Measurements from ENCODE around the gene FBXO33. TPM values are rescaled to one million over a fixed set of nuclear protein-coding genes. Genes with fewer than 3 reads are reported as not detected.

FBXO33 gene
- total RNA-seq, 4 donors from 2014 or later: 11.5 to 16.5 (median 12.1) TPM

DNA sequence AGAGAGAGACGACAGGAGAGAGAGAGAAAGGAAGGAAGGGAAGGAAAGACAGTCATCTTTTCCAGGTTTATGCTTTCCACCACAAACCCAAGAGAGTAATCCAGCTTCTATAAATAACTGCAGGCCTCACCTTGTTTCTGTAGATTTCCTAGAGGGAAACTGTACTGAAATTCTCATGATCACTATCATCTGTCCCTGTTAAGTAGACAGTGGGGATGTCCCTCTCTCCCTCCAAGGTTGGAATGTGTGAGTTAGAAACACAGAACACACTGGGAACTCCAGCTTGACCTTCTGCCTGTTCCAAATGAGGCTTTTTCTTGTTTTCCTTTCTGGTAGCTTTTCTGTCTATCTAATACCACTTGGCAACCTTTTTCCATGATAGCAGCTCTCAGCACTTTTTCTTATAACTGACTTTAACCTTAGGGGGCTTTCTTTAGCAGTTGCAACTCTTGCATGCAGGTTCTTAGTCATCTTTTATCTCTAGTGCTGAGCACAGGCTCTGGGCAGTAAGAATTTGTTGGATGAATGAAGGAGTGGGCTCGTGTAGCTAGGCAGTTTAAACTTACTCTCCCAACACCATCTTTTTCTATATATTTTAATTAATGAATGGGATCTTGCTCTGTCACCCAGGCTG is 22.8 kb upstream of the FBXO33 start:
- TF ChIP-seq, protein P1, sequence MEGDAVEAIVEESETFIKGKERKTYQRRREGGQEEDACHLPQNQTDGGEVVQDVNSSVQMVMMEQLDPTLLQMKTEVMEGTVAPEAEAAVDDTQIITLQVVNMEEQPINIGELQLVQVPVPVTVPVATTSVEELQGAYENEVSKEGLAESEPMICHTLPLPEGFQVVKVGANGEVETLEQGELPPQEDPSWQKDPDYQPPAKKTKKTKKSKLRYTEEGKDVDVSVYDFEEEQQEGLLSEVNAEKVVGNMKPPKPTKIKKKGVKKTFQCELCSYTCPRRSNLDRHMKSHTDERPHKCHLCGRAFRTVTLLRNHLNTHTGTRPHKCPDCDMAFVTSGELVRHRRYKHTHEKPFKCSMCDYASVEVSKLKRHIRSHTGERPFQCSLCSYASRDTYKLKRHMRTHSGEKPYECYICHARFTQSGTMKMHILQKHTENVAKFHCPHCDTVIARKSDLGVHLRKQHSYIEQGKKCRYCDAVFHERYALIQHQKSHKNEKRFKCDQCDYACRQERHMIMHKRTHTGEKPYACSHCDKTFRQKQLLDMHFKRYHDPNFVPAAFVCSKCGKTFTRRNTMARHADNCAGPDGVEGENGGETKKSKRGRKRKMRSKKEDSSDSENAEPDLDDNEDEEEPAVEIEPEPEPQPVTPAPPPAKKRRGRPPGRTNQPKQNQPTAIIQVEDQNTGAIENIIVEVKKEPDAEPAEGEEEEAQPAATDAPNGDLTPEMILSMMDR (IDR thresholded peaks at IDR 0.05; ENCODE audit: low read depth): no peak

DNA sequence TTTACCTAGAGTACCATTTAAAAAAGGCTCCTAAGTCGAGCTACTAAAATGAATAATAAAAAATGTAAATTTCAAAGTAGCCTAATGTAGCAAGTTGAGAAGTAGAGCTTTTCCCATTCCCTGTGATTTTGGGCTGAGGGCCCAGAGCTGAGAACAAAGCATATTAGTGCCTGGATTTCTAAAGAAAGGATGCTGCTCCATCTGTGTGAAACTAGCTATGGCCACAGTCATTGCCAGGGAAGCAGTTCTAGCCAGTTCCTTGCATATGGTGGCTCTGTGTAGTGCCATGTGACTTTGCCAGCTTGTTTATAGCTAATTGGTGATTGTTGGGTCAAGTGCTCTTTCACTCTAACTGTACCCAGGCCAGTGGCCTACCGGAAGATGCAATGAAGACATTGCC is 20.4 kb upstream of the FBXO33 start:
- TF ChIP-seq, protein P1 (IDR thresholded peaks at IDR 0.05; ENCODE audit: low read depth): no peak

DNA sequence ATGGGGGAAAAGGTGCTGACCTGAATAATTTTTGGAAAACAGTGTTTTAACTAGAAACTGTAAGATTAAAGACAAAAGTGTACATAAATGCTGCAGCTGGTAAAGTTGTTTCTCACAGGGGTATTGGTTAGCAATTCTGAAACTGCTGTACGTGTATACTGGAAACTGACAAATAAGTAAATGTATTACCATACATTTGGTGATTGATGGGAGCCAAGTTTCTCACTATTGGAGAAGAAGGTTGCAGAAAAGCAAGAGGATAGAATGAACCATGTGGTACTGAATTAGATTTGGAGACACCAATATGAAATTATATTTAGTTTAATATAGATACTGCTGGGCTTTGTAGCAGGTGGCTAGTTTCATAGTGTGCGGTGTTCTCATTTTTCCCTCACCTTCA is 19.6 kb upstream of the FBXO33 start:
- TF ChIP-seq, protein P1 (IDR thresholded peaks at IDR 0.05; ENCODE audit: low read depth): no peak

DNA sequence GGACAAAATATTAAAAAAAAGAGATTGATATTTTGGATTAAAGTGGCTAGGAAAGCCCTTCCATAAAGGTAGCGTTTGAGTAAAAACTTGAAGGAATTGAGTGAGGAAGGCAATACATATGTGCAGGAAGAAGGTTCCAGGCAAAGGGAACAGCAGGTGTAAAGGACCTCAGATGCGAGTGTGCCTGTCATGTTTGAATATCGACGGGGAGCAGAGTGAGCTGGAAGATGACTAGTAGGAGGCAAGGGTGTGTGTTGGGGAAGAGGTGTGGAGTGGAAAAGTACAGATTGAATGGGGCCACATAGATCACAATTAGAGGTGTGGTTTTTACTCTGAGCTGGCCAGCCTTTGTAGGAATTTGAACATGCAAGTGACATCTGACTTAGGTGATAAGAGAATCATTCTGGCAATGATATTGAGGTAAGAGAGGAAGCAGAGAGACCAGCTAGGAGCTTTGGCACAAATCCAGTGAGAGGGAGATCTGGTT is 15.0 kb upstream of the FBXO33 start:
- TF ChIP-seq, protein P1 (IDR thresholded peaks at IDR 0.05; ENCODE audit: low read depth): no peak

DNA sequence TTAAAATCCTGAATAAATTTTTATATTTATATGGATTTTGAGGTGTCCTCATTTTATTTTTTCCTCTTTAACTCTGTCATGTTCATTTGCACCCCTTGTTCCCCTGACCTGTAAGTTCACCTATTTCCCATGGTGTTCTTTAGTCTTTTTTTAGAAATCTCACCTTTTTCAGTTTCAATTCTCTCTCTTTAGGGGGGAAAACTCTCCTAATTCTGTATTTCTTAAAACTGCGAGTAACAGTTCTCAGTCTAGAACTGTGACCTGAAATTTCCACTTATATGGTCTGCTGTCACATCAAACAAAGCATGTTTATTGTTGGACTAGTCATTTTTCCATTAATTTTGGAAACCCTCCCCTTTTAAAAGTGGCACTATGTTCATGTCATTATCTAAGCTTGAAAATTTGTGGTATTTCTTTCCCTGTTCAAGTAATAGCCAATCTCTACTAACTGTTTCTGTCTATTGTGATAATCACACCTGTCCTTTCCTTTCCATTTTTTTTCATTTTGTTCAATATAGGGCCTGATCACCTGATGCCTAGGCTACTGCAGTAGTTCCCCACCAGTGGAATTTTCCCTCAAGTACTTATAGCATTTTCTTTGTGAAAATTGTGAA is 14.0 kb upstream of the FBXO33 start:
- TF ChIP-seq, protein P1 (IDR thresholded peaks at IDR 0.05; ENCODE audit: low read depth): no peak

DNA sequence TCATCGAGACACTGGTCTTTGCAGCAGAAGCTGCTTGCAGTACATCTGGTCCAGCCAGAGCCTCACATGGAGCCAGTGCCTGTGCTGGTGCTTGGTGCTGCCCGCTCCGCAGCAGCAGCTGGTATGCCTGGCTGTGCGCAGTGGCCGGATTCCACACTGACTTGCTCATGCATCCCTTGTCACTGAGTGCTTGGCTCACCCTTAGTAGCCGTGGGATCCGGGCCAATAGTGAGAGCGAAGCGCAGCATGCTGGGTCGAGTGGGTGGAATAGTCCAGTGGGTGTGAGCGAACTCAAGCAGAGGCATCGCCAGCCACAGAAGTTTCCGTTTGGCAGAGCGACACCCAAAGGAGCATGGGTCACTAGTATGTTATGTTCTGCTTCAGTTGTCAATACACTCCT is 10.1 kb upstream of the FBXO33 start:
- TF ChIP-seq, protein P1 (IDR thresholded peaks at IDR 0.05; ENCODE audit: low read depth): no peak

DNA sequence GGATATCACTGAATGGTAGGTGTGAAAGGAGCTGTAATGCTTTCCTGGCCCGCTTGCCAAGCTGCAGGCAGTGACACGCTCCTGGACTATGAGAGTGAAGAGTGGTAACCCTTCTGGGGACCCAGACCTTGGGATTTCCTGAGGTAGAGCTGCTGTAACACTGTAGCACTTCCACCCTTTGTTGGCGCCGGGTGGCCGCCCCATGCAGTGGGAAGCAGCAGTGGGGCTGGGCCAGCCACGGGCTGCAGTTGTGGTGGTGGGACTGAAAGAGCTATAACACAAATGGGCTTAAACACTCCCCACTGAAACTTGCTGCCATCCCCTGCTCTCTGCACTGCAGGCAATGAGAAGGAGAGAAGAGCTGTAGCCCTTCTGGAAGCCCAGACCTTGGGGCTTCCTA is 9.6 kb upstream of the FBXO33 start:
- TF ChIP-seq, protein P1 (IDR thresholded peaks at IDR 0.05; ENCODE audit: low read depth): no peak
